Stimulated activated CD8-positive, alpha-beta memory T cell treated with anti-CD3 and anti-CD28 coated beads, Interleukin-4, amount 100 ng/mL, for 48 hours (primary cell): Measurements from ENCODE around the gene CXCL16.

Experiments used
- DNase-seq: peaks from one replicate; pipeline ENCODE4 v3.0.0-alpha.2; 2020

The CXCL16 gene

GRCh38 chr17:4748686-4749085 is 9.0 kb upstream of the CXCL16 start:
- DNase-seq = no peak

- no peak for DNase-seq
Observed at GRCh38 chr17:4747847-4748246, 8.1 kb upstream of the CXCL16 start.

- DNase-seq = no peak
Observed at GRCh38 chr17:4744999-4745969, 5.6 kb upstream of the CXCL16 start.

- DNase-seq = no peak
Observed at GRCh38 chr17:4743898-4744297, 4.2 kb upstream of the CXCL16 start.

- DNase-seq = no peak
Observed at GRCh38 chr17:4743216-4743615, 3.5 kb upstream of the CXCL16 start.

GRCh38 chr17:4742629-4743028 is 2.9 kb upstream of the CXCL16 start:
- DNase-seq = no peak

- DNase-seq = peak; percentile 21
Observed at GRCh38 chr17:4742133-4742532, 2.4 kb upstream of the CXCL16 start.

- DNase-seq = no peak
Observed at GRCh38 chr17:4741544-4741943, 1.8 kb upstream of the CXCL16 start.

- DNase-seq = no peak
Observed at GRCh38 chr17:4740584-4740983, 856 bp upstream of the CXCL16 start.

- DNase-seq = no peak
Observed at GRCh38 chr17:4740025-4740351, 260 bp upstream of the CXCL16 start.

- DNase-seq = peak; percentile 22
Observed at GRCh38 chr17:4738136-4739121, 1.3 kb downstream of the CXCL16 start.

- no peak for DNase-seq
Observed at GRCh38 chr17:4735876-4736651, 3.7 kb downstream of the CXCL16 start.

GRCh38 chr17:4734857-4735475 is 4.8 kb downstream of the CXCL16 start:
- no peak for DNase-seq

GRCh38 chr17:4733073-4733531 is 6.6 kb downstream of the CXCL16 start:
- no peak for DNase-seq

GRCh38 chr17:4728124-4728523 is 11.6 kb downstream of the CXCL16 start:
- peak; percentile 48 for DNase-seq

GRCh38 chr17:4725646-4726310 is 13.9 kb downstream of the CXCL16 start:
- no peak for DNase-seq

GRCh38 chr17:4724650-4725049 is 15.1 kb downstream of the CXCL16 start:
- no peak for DNase-seq

GRCh38 chr17:4722678-4723240 is 17.0 kb downstream of the CXCL16 start:
- DNase-seq = no peak

GRCh38 chr17:4721203-4722135 is 18.3 kb downstream of the CXCL16 start:
- DNase-seq = no peak

- DNase-seq = no peak
Observed at GRCh38 chr17:4720787-4721186, 18.9 kb downstream of the CXCL16 start.
